OCI-LY3 (cell line): ENCODE results near the gene ST8SIA4.

Experiments
- H2AFZ ChIP-seq: fragments of 200-600, 300-600 bp; shearing (Covaris generic); 2 replicates; pipeline ENCODE4 v1.6.0; 2014; ENCODE audit warnings: antibody characterized with exemption, low read depth, low read length
- H3K27ac ChIP-seq: fragments of 200-600, 300-600 bp; sonication (generic); 2 replicates; pipeline ENCODE4 v1.5.1; 2014; ENCODE audit warnings: mild to moderate bottlenecking, low read length, moderate library complexity, mixed read lengths
- H3K27me3 ChIP-seq: fragments of 200-600, 300-600 bp; sonication (generic); 2 replicates; pipeline ENCODE4 v1.6.1; 2014; ENCODE audit warnings: low read depth, low read length, mixed read lengths
- H3K36me3 ChIP-seq: fragments of 200-600, 300-600 bp; sonication (generic); replicated peaks from 2 replicates; pipeline ENCODE3; 2014; ENCODE audit warnings: low read depth, low read length, mixed read lengths
- H3K4me1 ChIP-seq: fragments of 300-600, 200-600 bp; sonication (generic); 2 replicates; pipeline ENCODE4 v1.6.1; 2014; ENCODE audit warnings: low read length, mixed read lengths
- H3K4me2 ChIP-seq: fragments of 200-600, 300-600 bp; sonication (generic); 2 replicates; pipeline ENCODE4 v1.6.1; 2014; ENCODE audit warnings: low read length, mixed read lengths
- H3K4me3 ChIP-seq: fragments of 300-600, 200-600 bp; sonication (generic); 2 replicates; pipeline ENCODE4 v1.5.1; 2014; ENCODE audit warnings: antibody characterized with exemption, mild to moderate bottlenecking, low read length, moderate library complexity
- H3K79me2 ChIP-seq: fragments of 300-600, 200-600 bp; shearing (Covaris generic); 2 replicates; pipeline ENCODE4 v1.6.1; 2014; ENCODE audit warnings: mild to moderate bottlenecking, low read length, mixed read lengths
- H3K9ac ChIP-seq: fragments of 300-600, 200-600 bp; shearing (Covaris generic); 2 replicates; pipeline ENCODE4 v1.6.0; 2014; ENCODE audit warnings: mild to moderate bottlenecking, low read length, moderate library complexity
- H3K9me3 ChIP-seq: fragments of 200-600, 300-600 bp; shearing (Covaris generic); 2 replicates; pipeline ENCODE4 v1.6.1; 2014; ENCODE audit warnings: low read length, mixed read lengths; ENCODE audit not compliant: insufficient read depth
- H4K20me1 ChIP-seq: fragments of 200-600, 300-600 bp; sonication (generic); 2 replicates; pipeline ENCODE4 v1.6.1; 2016; ENCODE audit warnings: low read length, mixed read lengths; ENCODE audit not compliant: insufficient read depth
- CTCF ChIP-seq: fragments of 200-600, 300-600 bp; sonication (generic); IDR thresholded peaks from 2 replicates; pipeline ENCODE4 v1.5.1; 2014; ENCODE audit warnings: antibody characterized with exemption, low read length, low read depth
- EZH2phosphoT487 ChIP-seq: fragments of 200-600 bp; shearing (Covaris generic); IDR thresholded peaks from 2 replicates; pipeline ENCODE4 v1.6.1; 2018; ENCODE audit warnings: antibody characterized with exemption, mixed run types, low read depth

Gene ST8SIA4

GRCh38 chr5:100790951-100791350 lies 112.1 kb downstream of the ST8SIA4 start:
- no peaks in the 10 kb centered on the region for H3K27me3 ChIP-seq
- H3K4me3 ChIP-seq = peak overlapping the region; percentile 69; the same call in 1 of the 2 replicates
- TF ChIP-seq EZH2phosphoT487 = no peak
- TF ChIP-seq CTCF = no peak
- no peak overlapping the region for H3K27ac ChIP-seq
- no peaks in the 10 kb centered on the region for H3K36me3 ChIP-seq
- H2AFZ ChIP-seq = no peak overlapping the region
- H3K9me3 ChIP-seq = no peaks in the 10 kb centered on the region; the same call in 1 of the 2 replicates
- peaks cover 46% of the 10 kb centered on the region for H3K4me1 ChIP-seq
- H3K4me2 ChIP-seq = peak overlapping the region; percentile 90
- no peak overlapping the region for H3K9ac ChIP-seq
- H4K20me1 ChIP-seq = no peaks in the 10 kb centered on the region
- H3K79me2 ChIP-seq = no peaks in the 10 kb centered on the region

- no peak for TF ChIP-seq EZH2phosphoT487
- TF ChIP-seq CTCF = peak; percentile 55
- Histone ChIP-seq H3K79me2 (no peaks in the 10 kb centered on the region), H3K27ac (0 out of 2 replicates have a peak overlapping the region, but pooled peaks have one; percentile 24), H3K36me3 (no peaks in the 10 kb centered on the region), H3K4me3 (peak overlapping the region; percentile 69), H3K4me1 (peaks cover 46% of the 10 kb centered on the region), H3K9me3 (no peaks in the 10 kb centered on the region; the same call in 1 of the 2 replicates), H3K4me2 (peak overlapping the region; percentile 90), H3K27me3 (no peaks in the 10 kb centered on the region), H4K20me1 (no peaks in the 10 kb centered on the region), H3K9ac (peak overlapping the region; percentile 50), H2AFZ (peak overlapping the region; percentile 86; the same call in 1 of the 2 replicates)
These were observed 112.9 kb downstream of the ST8SIA4 start for GRCh38 chr5:100790170-100790665.

GRCh38 chr5:100789694-100790093 lies 113.4 kb downstream of the ST8SIA4 start:
- H3K4me3 ChIP-seq = peak overlapping the region; percentile 69
- no peaks in the 10 kb centered on the region; the same call in 1 of the 2 replicates for H3K9me3 ChIP-seq
- H3K9ac ChIP-seq = peak overlapping the region; percentile 50; the same call in 1 of the 2 replicates
- TF ChIP-seq CTCF = no peak
- no peak for TF ChIP-seq EZH2phosphoT487
- H3K79me2 ChIP-seq = no peaks in the 10 kb centered on the region
- H3K4me2 ChIP-seq = peak overlapping the region; percentile 90
- no peaks in the 10 kb centered on the region for H4K20me1 ChIP-seq
- H2AFZ ChIP-seq = 0 out of 2 replicates have a peak overlapping the region, but pooled peaks have one; percentile 4
- H3K27ac ChIP-seq = 0 out of 2 replicates have a peak overlapping the region, but pooled peaks have one; percentile 2
- H3K4me1 ChIP-seq = peaks cover 46% of the 10 kb centered on the region
- no peaks in the 10 kb centered on the region for H3K36me3 ChIP-seq
- H3K27me3 ChIP-seq = no peaks in the 10 kb centered on the region

- H3K36me3 ChIP-seq = no peaks in the 10 kb centered on the region
- no peaks in the 10 kb centered on the region for H4K20me1 ChIP-seq
- H3K4me3 ChIP-seq = no peak overlapping the region
- no peaks in the 10 kb centered on the region for H3K9me3 ChIP-seq
- TF ChIP-seq CTCF = no peak
- TF ChIP-seq EZH2phosphoT487 = no peak
- peak overlapping the region; percentile 65 for H3K27ac ChIP-seq
- H3K4me1 ChIP-seq = peaks cover 46% of the 10 kb centered on the region
- H3K79me2 ChIP-seq = no peaks in the 10 kb centered on the region
- H3K9ac ChIP-seq = no peak overlapping the region; the same call in 1 of the 2 replicates
- H3K27me3 ChIP-seq = no peaks in the 10 kb centered on the region
- peak overlapping the region; percentile 57 for H3K4me2 ChIP-seq
- no peak overlapping the region for H2AFZ ChIP-seq
These were observed 114.7 kb downstream of the ST8SIA4 start for GRCh38 chr5:100788417-100788816.
